Measurements from ENCODE around the gene ABCA8.
"Not testable (repeated sequence)": the region's sequence is repeated elsewhere in the genome, so short reads cannot be mapped to it uniquely, and the experiment has no call there.

Gene ABCA8

GRCh38 chr17:68953340-68953997 lies 1.7 kb downstream of the ABCA8 start:
- TF ChIP-seq CTCF (IDR thresholded peaks at IDR 0.05; ENCODE audit: low read depth, low read length), result no peak
- DNase-seq (ENCODE audit: low read depth in 2 of 2), result peak in 1 of 2 donors; percentile 24
- peak overlapping the region; percentile 11 to 41 for H3K4me3 ChIP-seq (replicated peaks in 1 of 2; ENCODE audit: low read depth in 2 of 2, low read length in 2 of 2)

GRCh38 chr17:68950725-68951124 lies 4.5 kb downstream of the ABCA8 start:
- H3K4me3 ChIP-seq (replicated peaks in 1 of 2; ENCODE audit: low read depth in 2 of 2, low read length in 2 of 2), result no peak overlapping the region
- DNase-seq (ENCODE audit: low read depth in 2 of 2), result no peak
- no peak for TF ChIP-seq CTCF (IDR thresholded peaks at IDR 0.05; ENCODE audit: low read depth, low read length)

GRCh38 chr17:68947868-68948267 lies 7.3 kb downstream of the ABCA8 start:
- not testable (repeated sequence) for DNase-seq (ENCODE audit: low read depth in 2 of 2); H3K4me3 ChIP-seq (replicated peaks in 1 of 2; ENCODE audit: low read depth in 2 of 2, low read length in 2 of 2)

- H3K4me3 ChIP-seq (replicated peaks in 1 of 2; ENCODE audit: low read depth in 2 of 2, low read length in 2 of 2), result no peak overlapping the region
- no peak for TF ChIP-seq CTCF (IDR thresholded peaks at IDR 0.05; ENCODE audit: low read depth, low read length)
- no peak for DNase-seq (ENCODE audit: low read depth in 2 of 2)
These were observed 10.7 kb downstream of the ABCA8 start for GRCh38 chr17:68944435-68945035.

GRCh38 chr17:68943812-68944182 lies 11.4 kb downstream of the ABCA8 start:
- DNase-seq (ENCODE audit: low read depth in 2 of 2); H3K4me3 ChIP-seq (replicated peaks in 1 of 2; ENCODE audit: low read depth in 2 of 2, low read length in 2 of 2): not testable (repeated sequence)

- TF ChIP-seq CTCF (IDR thresholded peaks at IDR 0.05; ENCODE audit: low read depth, low read length), result no peak
- no peak for DNase-seq (ENCODE audit: low read depth in 2 of 2)
- H3K4me3 ChIP-seq (replicated peaks in 1 of 2; ENCODE audit: low read depth in 2 of 2, low read length in 2 of 2), result no peak overlapping the region
These were observed 11.9 kb downstream of the ABCA8 start for GRCh38 chr17:68943123-68943811.

GRCh38 chr17:68942389-68942788 lies 12.8 kb downstream of the ABCA8 start:
- H3K4me3 ChIP-seq (replicated peaks in 1 of 2; ENCODE audit: low read depth in 2 of 2, low read length in 2 of 2), result no peak overlapping the region
- TF ChIP-seq CTCF (IDR thresholded peaks at IDR 0.05; ENCODE audit: low read depth, low read length), result no peak
- DNase-seq (ENCODE audit: low read depth in 2 of 2), result no peak
